HepG2 (cell line): ENCODE data around the gene ZNF749. TPM values are rescaled to one million over a fixed set of nuclear protein-coding genes. Genes with fewer than 3 reads are reported as not detected.

ENCODE experiments used
- CEBPB ChIP-seq: IDR thresholded peaks from 2 replicates; pipeline ENCODE4 v1.6.1; 2011; ENCODE audit warnings: low read depth, low read length, improper control_type of control experiment, borderline replicate concordance
- EZH2 ChIP-seq: conservative IDR thresholded peaks from 2 replicates; pipeline ENCODE4 v1.6.1; 2012; ENCODE audit warnings: mild to moderate bottlenecking, low read depth, low read length, moderate library complexity
- FOXK1 ChIP-seq: sonication (generic); formaldehyde crosslinking; IDR thresholded peaks from 2 replicates; pipeline ENCODE4 v1.4.0; 2020; ENCODE audit warnings: low read depth, missing genetic modification reagents, borderline replicate concordance
- HBP1 ChIP-seq: IDR thresholded peaks from 2 replicates; pipeline ENCODE4 v1.6.1; 2016; ENCODE audit warnings: low read depth, control low read depth
- HES4 ChIP-seq: sonication (generic); formaldehyde crosslinking; IDR thresholded peaks from 2 replicates; pipeline ENCODE4 v1.9.0; 2021; ENCODE audit warnings: mild to moderate bottlenecking, missing genetic modification reagents, borderline replicate concordance
- MED1 ChIP-seq: sonication (generic); formaldehyde crosslinking; IDR thresholded peaks from 2 replicates; pipeline ENCODE4 v1.4.0; 2020; ENCODE audit warnings: missing genetic modification reagents
- MLXIP ChIP-seq: sonication (generic); formaldehyde crosslinking; IDR thresholded peaks from 2 replicates; pipeline ENCODE4 v1.9.0; 2021; ENCODE audit warnings: missing genetic modification reagents, borderline replicate concordance
- MXD4 ChIP-seq: IDR thresholded peaks from 2 replicates; pipeline ENCODE4 v1.6.1; 2016; ENCODE audit warnings: mild to moderate bottlenecking, missing biosample characterization, missing genetic modification reagents
- RBAK ChIP-seq: sonication (generic); formaldehyde crosslinking; IDR thresholded peaks from 2 replicates; pipeline ENCODE4 v1.5.1; 2020; ENCODE audit warnings: mild to moderate bottlenecking, missing genetic modification reagents
- RELA ChIP-seq: sonication (generic); formaldehyde crosslinking; IDR thresholded peaks from 2 replicates; pipeline ENCODE4 v1.4.0; 2020; ENCODE audit warnings: missing genetic modification reagents
- SUZ12 ChIP-seq: fragments of 150-350 bp; IDR thresholded peaks from 2 replicates; pipeline ENCODE4 v1.6.1; 2014; ENCODE audit warnings: low read depth, low read length
- TMF1 ChIP-seq: sonication (generic); formaldehyde crosslinking; IDR thresholded peaks from 2 replicates; pipeline ENCODE4 v1.8.1; 2022; ENCODE audit warnings: low read depth, missing genetic modification reagents
- ZNF547 ChIP-seq: sonication (generic); formaldehyde crosslinking; IDR thresholded peaks from 2 replicates; pipeline ENCODE4 v1.5.1; 2020; ENCODE audit warnings: mild to moderate bottlenecking, missing genetic modification reagents
- ZNF576 ChIP-seq: sonication (generic); formaldehyde crosslinking; IDR thresholded peaks from 2 replicates; pipeline ENCODE4 v1.4.0; 2020; ENCODE audit warnings: mild to moderate bottlenecking, missing genetic modification reagents
- ZNF839 ChIP-seq: sonication (generic); formaldehyde crosslinking; IDR thresholded peaks from 2 replicates; pipeline ENCODE4 v1.4.0; 2020; ENCODE audit warnings: missing genetic modification reagents, mild to moderate bottlenecking, borderline replicate concordance
- polyA plus RNA-seq, 8 experiments: library from polyadenylated mRNA; depleted of rRNA in 3 of 8; stranded (reverse) in 7 of 8; unstranded in 1 of 8; fragments of >200 nt; fragmentation: Illumina TruSeq in 4 of 8; extraction: Trizol in 4 of 8; gene quantifications; 2 replicates each; pipeline versions ENCODE4 v1.2.1 to v1.2.3, GENCODE V29; 2011 to 2016; ENCODE audit warnings: low read depth in 4 of 8, missing spikeins in 1 of 8, mixed read lengths in 1 of 8; ENCODE audit not compliant: insufficient read depth in 1 of 8
- total RNA-seq, 5 experiments: library from RNA; depleted of rRNA; stranded (reverse); fragments of >200 nt; fragmentation: Illumina TruSeq; extraction: Trizol; gene quantifications; 2 replicates each; pipeline ENCODE4 v1.2.3, GENCODE V29; 2016; ENCODE audit warnings: low read depth in 1 of 5
- TF ChIP-seq, protein P1 (sequence below): IDR thresholded peaks from 2 replicates; pipeline ENCODE4 v1.6.1; 2016; ENCODE audit warnings: low read depth
- TF ChIP-seq, protein P2 (sequence below): sonication (generic); formaldehyde crosslinking; IDR thresholded peaks from 2 replicates; pipeline ENCODE4 v1.5.0; 2020; ENCODE audit warnings: missing genetic modification reagents, mild to moderate bottlenecking, borderline replicate concordance
- TF ChIP-seq, protein P3 (sequence below): IDR thresholded peaks from 2 replicates; pipeline ENCODE4 v1.6.1; 2016; ENCODE audit warnings: mild to moderate bottlenecking, missing biosample characterization, missing genetic modification reagents

Gene ZNF749
- total and polyA plus RNA-seq, 2 of the 13 experiments (the other 11 are each of a cell fraction or from before 2014, with no cell fraction given): 18.9 to 21.0 TPM

GRCh38 chr19:57410877-57411671 lies 24.1 kb upstream of the ZNF749 start, which contains the start of gene ZNF17 (continued):
- TF ChIP-seq MLXIP (0 out of 2 replicates have a peak, but pooled peaks have one; percentile 6), HBP1 (0 out of 2 replicates have a peak, but pooled peaks have one; percentile 66), ZNF839 (CRISPR knock-in tag) (no peak), SUZ12 (peak; percentile 64), MED1 (CRISPR knock-in tag) (no peak; the same call in 1 of the 2 replicates), FOXK1 (peak; percentile 97), HES4 (CRISPR knock-in tag) (no peak), RBAK (CRISPR knock-in tag) (no peak), EZH2 (no peak), TMF1 (CRISPR knock-in tag) (no peak), CEBPB (no peak), RELA (CRISPR knock-in tag) (no peak), ZNF576 (CRISPR knock-in tag) (0 out of 2 replicates have a peak, but pooled peaks have one; percentile 17), ZNF547 (CRISPR knock-in tag) (0 out of 2 replicates have a peak, but pooled peaks have one; percentile 37), MXD4 (no peak; the same call in none of the 2 replicates)
- TF ChIP-seq, protein P1, sequence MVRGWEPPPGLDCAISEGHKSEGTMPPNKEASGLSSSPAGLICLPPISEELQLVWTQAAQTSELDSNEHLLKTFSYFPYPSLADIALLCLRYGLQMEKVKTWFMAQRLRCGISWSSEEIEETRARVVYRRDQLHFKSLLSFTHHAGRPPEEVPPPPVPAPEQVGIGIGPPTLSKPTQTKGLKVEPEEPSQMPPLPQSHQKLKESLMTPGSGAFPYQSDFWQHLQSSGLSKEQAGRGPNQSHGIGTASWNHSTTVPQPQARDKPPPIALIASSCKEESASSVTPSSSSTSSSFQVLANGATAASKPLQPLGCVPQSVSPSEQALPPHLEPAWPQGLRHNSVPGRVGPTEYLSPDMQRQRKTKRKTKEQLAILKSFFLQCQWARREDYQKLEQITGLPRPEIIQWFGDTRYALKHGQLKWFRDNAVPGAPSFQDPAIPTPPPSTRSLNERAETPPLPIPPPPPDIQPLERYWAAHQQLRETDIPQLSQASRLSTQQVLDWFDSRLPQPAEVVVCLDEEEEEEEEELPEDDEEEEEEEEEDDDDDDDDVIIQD: 0 out of 2 replicates have a peak, but pooled peaks have one; percentile 6
- TF ChIP-seq, protein P2, sequence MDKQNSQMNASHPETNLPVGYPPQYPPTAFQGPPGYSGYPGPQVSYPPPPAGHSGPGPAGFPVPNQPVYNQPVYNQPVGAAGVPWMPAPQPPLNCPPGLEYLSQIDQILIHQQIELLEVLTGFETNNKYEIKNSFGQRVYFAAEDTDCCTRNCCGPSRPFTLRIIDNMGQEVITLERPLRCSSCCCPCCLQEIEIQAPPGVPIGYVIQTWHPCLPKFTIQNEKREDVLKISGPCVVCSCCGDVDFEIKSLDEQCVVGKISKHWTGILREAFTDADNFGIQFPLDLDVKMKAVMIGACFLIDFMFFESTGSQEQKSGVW (CRISPR knock-in tag): no peak
- TF ChIP-seq, protein P3, sequence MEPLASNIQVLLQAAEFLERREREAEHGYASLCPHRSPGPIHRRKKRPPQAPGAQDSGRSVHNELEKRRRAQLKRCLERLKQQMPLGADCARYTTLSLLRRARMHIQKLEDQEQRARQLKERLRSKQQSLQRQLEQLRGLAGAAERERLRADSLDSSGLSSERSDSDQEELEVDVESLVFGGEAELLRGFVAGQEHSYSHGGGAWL: no peak; the same call in 1 of the 2 replicates
